Activated CD8-positive, alpha-beta memory T cell treated with anti-CD3 and anti-CD28 coated beads, Interleukin-2, amount 10 ng/mL, durations not matched to agents 7 days and 5 days (primary cell): ENCODE data around the gene ARL8A. TPM values are rescaled to one million over a fixed set of nuclear protein-coding genes. Genes with fewer than 3 reads are reported as not detected.
"Not testable (repeated sequence)": the region's sequence is repeated elsewhere in the genome, so short reads cannot be mapped to it uniquely, and the experiment has no call there.

ENCODE experiments used
- ATAC-seq: fragments of 150-1000 bp; cut with Tn5 transposase; one replicate; pipeline ENCODE4 v1.10.0; 2021; ENCODE audit warnings: moderate library complexity
- CTCF ChIA-PET: fragments of 350-600 bp; sonication (Branson Sonifier 250); formaldehyde crosslinking; loops from one replicate; lab custom pipeline; 2021; ENCODE audit warnings: antibody characterized with exemption; lab: Charles Lee
- DNase-seq: peaks from one replicate; pipeline ENCODE4 v3.0.0-alpha.2; 2020
- H3K27ac Mint-ChIP-seq: one replicate; pipeline ENCODE4 v1.8.0; 2021; ENCODE audit warnings: mild to moderate bottlenecking, mixed read lengths
- H3K27me3 Mint-ChIP-seq: one replicate; pipeline ENCODE4 v1.8.0; 2021; ENCODE audit warnings: mixed read lengths
- H3K36me3 Mint-ChIP-seq: one replicate; pipeline ENCODE4 v1.8.0; 2021; ENCODE audit warnings: mild to moderate bottlenecking, mixed read lengths
- H3K4me1 Mint-ChIP-seq: one replicate; pipeline ENCODE4 v1.8.0; 2021; ENCODE audit warnings: mixed read lengths
- H3K4me3 Mint-ChIP-seq: one replicate; pipeline ENCODE4 v1.8.0; 2021; ENCODE audit warnings: mild to moderate bottlenecking, moderate library complexity, mixed read lengths
- H3K9me3 Mint-ChIP-seq: one replicate; pipeline ENCODE4 v1.8.0; 2022; ENCODE audit warnings: low read depth, mixed read lengths
- total RNA-seq, 2 experiments: library from RNA; stranded (reverse); gene quantifications; one replicate each; pipeline ENCODE4 v1.2.3, GENCODE V29; 2021

ARL8A gene
- total RNA-seq, 2 experiments from 2014 or later: 50.0 to 68.9 TPM

- Mint-ChIP-seq H3K36me3 (no peaks in the 10 kb centered on the region), H3K9me3 (no peaks in the 10 kb centered on the region), H3K4me3 (no peak overlapping the region), H3K4me1 (peaks cover 49% of the 10 kb centered on the region), H3K27me3 (no peaks in the 10 kb centered on the region), H3K27ac (no peak overlapping the region)
- CTCF ChIA-PET: interaction anchor here (3.4 kb wide), 1 partner anchor 13 kb away, joined by 22 read pairs; no protein-coding TSS in a partner anchor
- DNase-seq (no peak), ATAC-seq (no peak)
Observed at GRCh38 chr1:202167708-202168415, 23.3 kb upstream of the ARL8A start.

GRCh38 chr1:202167054-202167453, 22.5 kb upstream of the ARL8A start:
- Mint-ChIP-seq H3K4me1 (peaks cover 57% of the 10 kb centered on the region), H3K27ac (peak overlapping the region; percentile 28)
- H3K36me3 Mint-ChIP-seq, DNase-seq, ATAC-seq, H3K9me3 Mint-ChIP-seq, H3K4me3 Mint-ChIP-seq, H3K27me3 Mint-ChIP-seq: not testable (repeated sequence)
- CTCF ChIA-PET: interaction anchor here (3.4 kb wide), 1 partner anchor 12 kb away, joined by 22 read pairs; no protein-coding TSS in a partner anchor

GRCh38 chr1:202165942-202166843, 21.7 kb upstream of the ARL8A start:
- CTCF ChIA-PET: interaction anchor here (1.3 to 3.4 kb wide), 2 partner anchors 11 to 270 kb away, joined by 3 to 22 read pairs; no protein-coding TSS in a partner anchor
- Mint-ChIP-seq H3K4me3 (no peak overlapping the region), H3K36me3 (no peaks in the 10 kb centered on the region), H3K4me1 (peaks cover 64% of the 10 kb centered on the region), H3K27ac (peak overlapping the region; percentile 79), H3K27me3 (no peaks in the 10 kb centered on the region), H3K9me3 (no peaks in the 10 kb centered on the region)
- DNase-seq (no peak), ATAC-seq (no peak)

GRCh38 chr1:202165267-202165941, 20.9 kb upstream of the ARL8A start:
- Mint-ChIP-seq H3K4me3 (peak overlapping the region; percentile 56), H3K9me3 (no peaks in the 10 kb centered on the region), H3K27me3 (no peaks in the 10 kb centered on the region), H3K4me1 (peaks cover 59% of the 10 kb centered on the region), H3K27ac (peak overlapping the region; percentile 79), H3K36me3 (no peaks in the 10 kb centered on the region)
- CTCF ChIA-PET: interaction anchor here (1.3 to 6.2 kb wide), 3 partner anchors 10 to 269 kb away, joined by 3 to 32 read pairs (median 22); no protein-coding TSS in a partner anchor
- no peak for ATAC-seq
- peak; percentile 55 for DNase-seq

- peak; percentile 49 for ATAC-seq
- peak; percentile 91 for DNase-seq
- Mint-ChIP-seq H3K27me3 (no peaks in the 10 kb centered on the region), H3K9me3 (no peaks in the 10 kb centered on the region), H3K4me3 (peak overlapping the region; percentile 56), H3K36me3 (peaks cover 3% of the 10 kb centered on the region), H3K4me1 (peaks cover 60% of the 10 kb centered on the region), H3K27ac (peak overlapping the region; percentile 79)
- CTCF ChIA-PET: interaction anchor here (3.4 to 6.2 kb wide), 2 partner anchors 9 to 19 kb away, joined by 22 to 32 read pairs; no protein-coding TSS in a partner anchor
Observed at GRCh38 chr1:202164271-202165037, 19.9 kb upstream of the ARL8A start.

GRCh38 chr1:202163281-202164270, 19.0 kb upstream of the ARL8A start:
- H3K4me1 Mint-ChIP-seq: peaks cover 64% of the 10 kb centered on the region

GRCh38 chr1:202162418-202163280, 18.1 kb upstream of the ARL8A start:
- peak overlapping the region; percentile 98 for H3K4me3 Mint-ChIP-seq
- H3K27me3 Mint-ChIP-seq: no peaks in the 10 kb centered on the region
- ATAC-seq (peak; percentile 25), DNase-seq (peak; percentile 65)
- CTCF ChIA-PET: interaction anchor here (0.6 to 6.2 kb wide), 12 partner anchors 8 to 180 kb away, joined by 3 to 32 read pairs (median 3); partner anchors contain the start of genes LGR6 and UBE2T
- H3K36me3 Mint-ChIP-seq: peaks cover 18% of the 10 kb centered on the region
- no peaks in the 10 kb centered on the region for H3K9me3 Mint-ChIP-seq
- H3K4me1 Mint-ChIP-seq: peaks cover 72% of the 10 kb centered on the region
- peak overlapping the region; percentile 99 for H3K27ac Mint-ChIP-seq

More at GRCh38 chr1:202163281-202164270, 19.0 kb upstream of the ARL8A start:
- ATAC-seq (no peak), DNase-seq (peak; percentile 54)
- CTCF ChIA-PET: interaction anchor here (0.9 to 6.2 kb wide), 8 partner anchors 8 to 178 kb away, joined by 3 to 32 read pairs (median 10); partner anchors contain the start of genes LGR6 and UBE2T
- peaks cover 12% of the 10 kb centered on the region for H3K36me3 Mint-ChIP-seq
- peak overlapping the region; percentile 99 for H3K27ac Mint-ChIP-seq
- H3K27me3 Mint-ChIP-seq: no peaks in the 10 kb centered on the region
- H3K4me3 Mint-ChIP-seq: peak overlapping the region; percentile 98
- no peaks in the 10 kb centered on the region for H3K9me3 Mint-ChIP-seq

- Mint-ChIP-seq H3K27ac (peak overlapping the region; percentile 99), H3K9me3 (no peaks in the 10 kb centered on the region), H3K4me1 (peaks cover 75% of the 10 kb centered on the region), H3K36me3 (peaks cover 23% of the 10 kb centered on the region), H3K4me3 (peak overlapping the region; percentile 98), H3K27me3 (no peaks in the 10 kb centered on the region)
- CTCF ChIA-PET: interaction anchor here (0.6 to 6.2 kb wide), 11 partner anchors 9 to 181 kb away, joined by 3 to 32 read pairs (median 4); partner anchors contain the start of gene LGR6
- ATAC-seq (peak; percentile 43), DNase-seq (peak; percentile 86)
Observed at GRCh38 chr1:202162047-202162417, 17.5 kb upstream of the ARL8A start.

- DNase-seq (no peak), ATAC-seq (no peak)
- H3K36me3 Mint-ChIP-seq: peaks cover 27% of the 10 kb centered on the region
Observed at GRCh38 chr1:202161151-202162046, 16.9 kb upstream of the ARL8A start.

More at GRCh38 chr1:202161151-202162046, 16.9 kb upstream of the ARL8A start:
- H3K4me1 Mint-ChIP-seq: peaks cover 76% of the 10 kb centered on the region
- no peaks in the 10 kb centered on the region for H3K27me3 Mint-ChIP-seq
- H3K4me3 Mint-ChIP-seq: peak overlapping the region; percentile 98
- no peaks in the 10 kb centered on the region for H3K9me3 Mint-ChIP-seq
- CTCF ChIA-PET: interaction anchor here (1.4 to 6.2 kb wide), 10 partner anchors 10 to 206 kb away, joined by 3 to 32 read pairs (median 10); partner anchors contain the start of genes LGR6 and TIMM17A
- H3K27ac Mint-ChIP-seq: peak overlapping the region; percentile 99
